Upper lobe of left lung (tissue), 4 donors: Measurements from ENCODE around the gene USP2.

ENCODE experiments used
- CTCF ChIP-seq, 6 experiments: fragments of 450-650 bp in 4 of 6; fragments of 200-600 bp in 2 of 6; sonication (generic) in 2 of 6; IDR thresholded peaks; one replicate each; pipeline ENCODE4 v1.5.1; 2016 to 2019; ENCODE audit warnings: antibody characterized with exemption in 6 of 6
- POLR2A ChIP-seq, 4 donors: fragments of 450-650 bp; IDR thresholded peaks; one replicate each; pipeline ENCODE4 v1.5.1; 2016 to 2017; ENCODE audit warnings: antibody characterized with exemption in 4 of 4, mild to moderate bottlenecking in 2 of 4
- POLR2AphosphoS5 ChIP-seq, 2 donors: sonication (generic); formaldehyde crosslinking; IDR thresholded peaks; one replicate each; pipeline ENCODE4 v1.5.1; 2017; ENCODE audit warnings: antibody characterized with exemption in 2 of 2

- TF ChIP-seq CTCF (IDR thresholded peaks at IDR 0.05) = no peak
- no peak for TF ChIP-seq POLR2A (IDR thresholded peaks at IDR 0.05)
- no peak for TF ChIP-seq POLR2AphosphoS5 (IDR thresholded peaks at IDR 0.05)
Observed at GRCh38 chr11:119412072-119412471, 30.6 kb upstream of the USP2 start.
